Dedifferentiated amniotic fluid mesenchymal stem cell (primary cell): ENCODE results near the gene C1QTNF6.

Source experiments
- DNase-seq: peaks from one replicate; pipeline ENCODE4 v3.0.0-alpha.2; 2016; ENCODE audit errors: extremely low spot score

Gene C1QTNF6

GRCh38 chr22:37141971-37142370 is 46.1 kb downstream of the C1QTNF6 start:
- DNase-seq: no peak

GRCh38 chr22:37141476-37141875 is 46.6 kb downstream of the C1QTNF6 start:
- DNase-seq: no peak

- DNase-seq: no peak
Observed at GRCh38 chr22:37140686-37141323, 47.2 kb downstream of the C1QTNF6 start.

GRCh38 chr22:37139762-37140161 is 48.3 kb downstream of the C1QTNF6 start:
- no peak for DNase-seq

DNA sequence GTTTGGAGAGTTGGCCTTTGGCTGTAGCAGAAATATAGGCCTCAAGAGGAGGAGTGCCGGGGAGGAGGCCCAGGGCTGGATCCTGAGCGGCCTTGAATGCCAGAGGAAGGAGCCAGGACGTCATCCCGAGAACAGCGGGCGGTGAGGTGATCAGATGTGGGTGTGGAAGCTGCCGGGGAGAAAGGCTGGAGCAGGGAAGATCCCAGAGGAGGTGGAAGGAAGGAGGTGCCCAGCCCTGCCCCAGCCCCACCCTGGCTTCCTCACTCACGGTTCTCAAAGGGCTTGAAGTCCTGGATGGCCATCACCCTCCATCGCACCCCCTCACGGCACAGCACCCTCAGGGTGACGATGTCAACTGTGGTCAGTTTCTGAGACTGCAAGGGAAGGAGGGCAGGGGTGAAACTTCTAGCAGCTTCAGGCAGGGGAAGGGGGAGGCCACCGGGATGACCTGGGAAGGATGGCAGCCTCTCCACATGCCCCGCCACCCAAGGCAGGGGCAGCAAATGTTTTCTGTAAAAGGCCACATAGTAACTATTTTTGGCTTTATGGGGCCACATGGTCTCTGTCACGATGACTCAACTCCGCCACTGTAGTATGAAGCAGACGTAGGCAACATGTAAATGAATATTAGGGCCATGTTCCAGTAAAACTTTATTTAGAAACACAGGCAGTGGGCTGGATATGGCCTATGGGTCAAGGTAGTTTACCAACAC is 49.0 kb downstream of the C1QTNF6 start:
- DNase-seq: no peak

GRCh38 chr22:37137903-37138665 is 50.0 kb downstream of the C1QTNF6 start:
- no peak for DNase-seq

DNA sequence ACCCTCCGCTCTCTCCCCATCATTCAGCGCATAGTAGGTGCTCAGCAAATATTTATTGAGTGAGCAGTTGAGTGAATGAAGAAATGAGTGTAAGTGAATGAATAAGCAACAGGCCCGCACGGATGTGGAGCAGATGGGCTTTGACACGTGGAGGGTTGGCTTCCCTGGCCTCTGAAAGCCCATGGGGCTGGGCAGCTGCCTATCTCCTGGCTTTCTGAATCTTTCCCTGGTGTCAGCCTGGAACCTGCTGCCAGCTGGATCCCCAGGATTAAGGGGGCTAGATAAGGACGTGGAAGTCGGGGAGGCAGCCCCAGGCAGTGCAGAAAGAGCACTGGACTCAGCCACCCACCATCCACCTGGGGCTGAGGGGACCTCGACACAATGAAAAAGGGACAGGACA is 50.9 kb downstream of the C1QTNF6 start:
- DNase-seq: no peak

GRCh38 chr22:37135023-37135422 is 53.0 kb downstream of the C1QTNF6 start:
- DNase-seq: no peak

GRCh38 chr22:37133304-37134018 is 54.6 kb downstream of the C1QTNF6 start:
- no peak for DNase-seq

DNA sequence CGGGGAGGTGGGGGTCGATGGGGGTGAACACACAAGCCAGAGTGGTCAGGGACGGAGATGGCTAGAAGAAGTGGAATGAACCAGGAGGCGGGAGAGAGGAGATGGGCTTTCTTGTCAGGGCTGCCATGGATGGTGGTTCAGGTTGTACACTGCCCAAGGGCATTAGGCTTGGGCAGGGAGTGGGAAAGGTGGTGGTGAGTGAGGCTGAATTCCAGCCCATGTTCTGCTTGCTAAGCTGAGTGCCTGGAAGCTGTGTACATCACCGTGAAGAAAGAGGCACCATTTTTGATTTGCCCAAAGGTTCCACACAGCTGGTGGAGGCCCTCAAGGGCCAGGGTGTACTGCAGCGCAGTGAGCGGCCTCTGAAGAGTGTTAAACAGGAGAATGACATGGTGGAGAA is 55.3 kb downstream of the C1QTNF6 start:
- DNase-seq: no peak
